Activated CD8-positive, alpha-beta memory T cell treated with anti-CD3 and anti-CD28 coated beads for 48 hours (primary cell): Measurements from ENCODE around the gene CAPZB.
A peak's percentile ranks its signal among the peaks of the same experiment; 100 is the strongest.
"Not testable (repeated sequence)": the region's sequence is repeated elsewhere in the genome, so short reads cannot be mapped to it uniquely, and the experiment has no call there.

Experiments
- DNase-seq, 3 experiments: peaks; one replicate each; pipeline ENCODE4 v3.0.0-alpha.2; 2020; ENCODE audit warnings: low read depth in 2 of 3, low spot score in 2 of 3

Gene CAPZB

DNA sequence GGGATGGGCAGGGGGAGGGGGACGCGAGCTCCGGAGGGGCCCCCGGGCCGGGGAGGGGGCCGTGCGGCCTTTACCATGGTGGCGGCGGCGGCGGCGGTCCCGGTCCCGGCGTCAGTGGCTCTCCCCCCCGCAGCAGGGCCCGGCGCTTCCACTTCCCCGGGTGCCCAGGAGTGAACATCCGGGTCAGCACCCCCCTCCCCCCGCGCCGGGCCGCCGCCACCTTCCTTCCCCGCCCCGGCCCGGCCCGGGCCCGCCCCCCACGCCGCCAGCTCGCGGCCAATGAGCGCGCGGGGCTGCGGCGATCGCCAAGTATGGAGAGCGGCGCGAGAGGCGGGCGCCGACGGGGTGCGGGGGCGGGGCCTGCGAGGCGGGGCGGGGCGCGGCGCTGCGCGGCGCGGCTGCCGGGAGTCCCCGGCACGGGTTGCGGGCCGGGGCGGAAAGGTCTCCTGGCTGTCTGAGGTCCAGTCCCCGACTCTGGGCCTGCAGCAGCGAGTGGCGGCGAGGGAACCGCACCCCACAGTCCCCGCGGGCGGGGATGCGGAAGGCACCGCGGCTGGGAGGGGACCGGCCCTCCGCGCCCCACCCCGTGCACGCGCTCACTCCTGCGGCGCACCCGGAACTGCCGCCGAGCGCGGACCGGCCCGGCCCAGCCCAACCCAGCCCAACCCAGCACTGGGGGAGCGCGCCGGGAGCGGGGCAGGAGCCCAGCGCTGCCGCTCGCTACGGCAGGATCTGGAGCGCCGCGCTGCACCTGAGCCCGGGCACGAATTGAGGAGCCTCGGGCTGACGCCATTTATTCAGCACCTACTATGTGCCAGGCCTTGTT lies at the start of gene CAPZB:
Gene CAPZB, minus strand, starts transcription at position 178 of the 826 bp plus-strand sequence. Its CDS starts 101 bp downstream, at position 77.
- peak; percentile 82 to 92 (median 83) for DNase-seq

DNA sequence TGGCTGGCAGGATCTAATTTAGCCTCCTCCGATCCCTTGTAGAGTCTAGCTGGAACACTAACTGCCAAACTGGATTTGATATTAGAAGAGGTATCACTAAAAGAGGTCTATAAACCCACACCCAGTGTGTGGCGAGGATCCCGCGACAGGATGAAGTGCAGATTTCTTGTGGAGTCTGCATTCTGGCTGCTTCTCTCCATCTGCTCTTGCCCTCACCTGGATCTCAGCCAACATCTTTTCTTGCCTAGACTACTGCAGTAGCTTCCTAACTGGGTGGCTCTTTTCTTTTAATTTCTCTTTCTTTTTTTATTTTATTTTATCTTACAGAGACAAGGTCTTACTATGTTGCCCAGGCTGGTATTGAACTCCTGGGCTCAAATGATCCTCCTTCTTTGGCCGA lies 48.9 kb upstream of the CAPZB start:
- no peak for DNase-seq

DNA sequence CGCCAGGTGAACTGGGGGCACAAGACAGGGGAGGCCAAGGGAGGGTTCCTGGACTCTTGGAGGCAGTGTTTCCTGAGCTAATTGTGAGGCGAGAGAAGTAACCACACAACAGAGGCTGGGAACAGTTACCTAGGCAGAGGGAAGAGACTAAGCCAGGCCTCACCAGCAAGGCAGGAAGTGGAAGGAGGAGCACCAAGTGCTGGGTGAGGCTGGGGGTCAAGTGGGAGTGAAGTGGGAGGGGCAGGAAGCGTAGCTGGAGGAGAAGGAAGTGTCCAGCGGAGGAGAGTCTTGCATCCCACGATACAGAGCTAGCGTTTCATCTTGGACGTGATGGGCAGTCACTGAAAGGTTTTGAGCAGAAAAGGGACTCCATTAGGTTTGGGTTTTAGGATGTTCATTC lies 48.3 kb upstream of the CAPZB start:
- DNase-seq, result no peak

DNA sequence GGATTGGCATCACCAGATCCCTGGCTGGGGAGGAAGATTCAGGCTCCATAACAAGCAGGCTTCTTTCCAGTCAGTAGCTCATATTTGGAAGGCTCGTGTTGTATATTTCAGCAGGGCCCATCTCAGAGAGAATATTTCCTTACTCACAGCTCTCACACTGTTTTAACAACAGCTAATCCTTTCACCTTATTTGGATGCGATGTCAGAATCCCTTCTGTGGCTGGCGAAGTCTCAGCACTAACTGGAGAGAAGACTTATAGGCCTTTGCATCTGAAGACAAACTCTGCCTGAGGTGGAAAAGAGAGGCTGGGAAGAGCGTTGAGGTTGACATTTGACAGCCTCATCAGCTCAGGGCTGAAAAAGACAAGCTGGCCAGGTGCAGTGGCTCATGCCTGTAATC lies 47.2 kb upstream of the CAPZB start:
- no peak for DNase-seq

DNA sequence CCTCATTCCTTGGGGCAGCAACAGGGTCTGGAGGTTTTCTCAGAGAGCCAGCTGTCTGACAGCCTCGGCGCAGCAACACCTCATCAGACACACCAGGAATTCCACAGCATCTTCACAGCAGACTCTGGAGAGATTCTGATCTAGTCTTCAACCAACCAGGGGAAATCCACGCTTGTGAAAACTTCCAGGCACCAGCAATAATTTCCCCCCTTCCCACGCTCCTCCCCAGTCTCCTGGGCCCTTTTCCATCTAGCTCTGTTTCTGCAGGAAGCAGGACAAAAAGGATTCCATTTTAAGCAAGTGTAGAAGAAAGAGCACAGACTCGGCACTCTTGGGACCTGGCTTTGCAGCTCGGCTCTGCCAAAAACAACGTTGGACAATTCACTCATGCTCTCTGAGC lies 44.3 kb upstream of the CAPZB start:
- DNase-seq, result no peak

DNA sequence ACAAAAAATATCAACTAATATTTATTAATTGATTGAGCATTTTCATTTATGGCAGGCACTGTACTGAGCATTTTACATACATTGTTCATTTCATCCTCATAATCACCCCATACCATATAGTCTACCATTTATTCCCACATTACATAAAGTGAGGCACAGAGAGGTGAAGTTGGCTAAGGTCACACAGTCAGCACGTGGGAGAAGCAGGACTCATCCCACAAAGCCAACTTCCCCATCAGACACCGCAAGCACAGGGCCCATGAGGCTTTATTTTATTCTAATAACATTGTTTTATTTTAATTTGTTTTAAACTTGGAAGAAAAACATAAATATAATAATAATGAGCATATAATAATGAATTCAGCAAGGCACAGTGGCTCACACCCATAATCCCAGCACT lies 43.1 kb upstream of the CAPZB start:
- no peak for DNase-seq

DNA sequence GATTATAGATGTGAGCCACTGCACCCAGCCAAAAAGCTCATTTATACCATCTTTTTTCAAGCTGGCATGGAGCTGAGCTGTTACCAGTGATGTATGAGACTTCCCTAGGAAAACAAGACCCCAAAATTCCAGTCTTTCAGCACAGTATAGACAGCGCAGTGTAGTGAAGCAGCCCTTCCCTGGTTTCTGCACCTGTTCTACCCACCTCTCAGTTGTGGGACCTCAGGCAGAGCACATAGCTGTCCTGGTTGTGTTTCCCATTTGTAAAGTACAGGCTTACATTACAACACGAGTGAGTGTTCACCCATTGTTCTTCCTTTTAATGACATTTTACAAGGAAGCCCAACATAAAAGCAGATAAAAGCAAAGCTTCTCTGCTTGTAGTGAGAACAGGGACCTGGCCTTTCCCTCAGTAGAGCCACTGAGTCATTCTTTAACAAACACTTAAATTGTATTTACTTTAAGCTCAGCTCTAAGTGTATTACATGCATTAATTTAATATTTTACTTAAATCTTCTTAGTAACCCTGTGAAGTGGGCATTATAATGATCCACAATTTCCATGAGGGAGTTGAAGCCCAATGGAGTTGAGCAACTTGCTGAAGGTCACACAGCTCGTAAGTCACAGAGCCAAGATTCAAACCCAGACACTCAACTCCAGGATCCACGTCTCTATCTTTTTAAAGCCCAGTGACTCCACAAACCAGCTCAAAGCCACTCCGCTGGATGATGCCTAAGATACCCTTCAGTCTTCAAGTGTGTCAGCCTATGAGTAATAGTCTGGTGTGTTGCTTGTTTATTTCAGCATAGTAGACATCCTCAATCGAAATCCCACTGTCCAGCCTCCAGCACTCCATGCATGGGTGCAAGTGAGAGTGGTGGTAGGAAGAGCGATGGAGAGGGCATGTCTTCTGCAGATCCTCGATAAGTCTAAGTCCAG lies 40.5 kb upstream of the CAPZB start:
- DNase-seq, result no peak

DNA sequence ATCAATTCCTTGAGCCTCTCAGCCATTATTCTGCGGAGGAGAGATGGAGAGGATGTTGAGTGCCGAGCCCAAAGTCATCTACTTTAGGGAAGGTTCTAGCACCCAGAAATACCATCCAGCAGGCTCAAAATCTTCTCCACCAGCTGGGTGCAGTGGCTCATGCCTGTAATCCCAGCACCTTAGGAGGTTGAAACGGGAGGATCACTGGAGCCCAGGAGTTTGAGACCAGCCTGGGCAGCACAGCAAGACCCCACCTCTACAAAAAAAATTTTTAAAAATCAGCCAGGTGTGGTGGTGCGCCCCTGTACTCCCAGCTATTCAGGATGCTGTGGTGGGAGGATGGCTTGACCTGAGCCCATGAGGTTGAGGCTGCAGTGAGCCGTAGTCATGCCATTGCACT lies 39.5 kb upstream of the CAPZB start:
- DNase-seq, result no peak

DNA sequence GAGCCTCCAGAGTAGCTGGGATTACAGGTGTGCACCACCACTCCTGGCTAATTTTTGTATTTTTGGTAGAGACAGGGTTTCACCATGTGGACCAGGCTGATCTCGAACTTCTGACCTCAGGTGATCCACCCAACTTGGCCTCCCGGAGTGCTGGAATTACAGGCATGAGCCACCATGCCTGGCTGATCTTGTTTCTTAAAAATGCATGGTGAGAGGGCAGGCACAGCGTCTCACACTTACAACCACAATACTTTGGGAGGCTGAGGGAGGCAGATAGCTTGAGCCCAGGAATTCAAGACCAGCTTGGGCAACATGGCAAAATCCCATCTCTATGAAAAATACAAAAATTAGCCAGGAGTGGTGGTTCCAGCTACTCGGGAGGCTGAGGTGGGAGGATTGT lies 37.2 kb upstream of the CAPZB start:
- DNase-seq, result not testable (repeated sequence)

DNA sequence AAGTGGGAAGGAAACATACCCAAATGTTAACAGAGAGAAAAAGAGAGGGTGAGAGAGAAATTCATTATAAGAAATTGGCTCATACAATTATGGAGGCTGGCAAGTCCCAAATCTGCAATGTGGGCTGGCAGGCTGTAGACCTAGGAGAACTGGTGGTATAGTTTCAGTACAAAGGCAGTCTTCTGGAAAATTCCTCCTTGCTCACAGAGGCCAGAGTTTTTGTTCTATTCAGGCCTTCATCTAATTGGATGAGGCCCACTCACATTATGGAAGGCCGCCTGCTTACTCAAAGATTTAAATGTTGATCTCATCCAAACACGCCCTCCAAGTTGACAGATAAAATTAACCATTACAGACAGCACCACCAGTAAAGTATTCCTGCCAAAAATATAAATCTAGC lies 36.1 kb upstream of the CAPZB start:
- no peak for DNase-seq

DNA sequence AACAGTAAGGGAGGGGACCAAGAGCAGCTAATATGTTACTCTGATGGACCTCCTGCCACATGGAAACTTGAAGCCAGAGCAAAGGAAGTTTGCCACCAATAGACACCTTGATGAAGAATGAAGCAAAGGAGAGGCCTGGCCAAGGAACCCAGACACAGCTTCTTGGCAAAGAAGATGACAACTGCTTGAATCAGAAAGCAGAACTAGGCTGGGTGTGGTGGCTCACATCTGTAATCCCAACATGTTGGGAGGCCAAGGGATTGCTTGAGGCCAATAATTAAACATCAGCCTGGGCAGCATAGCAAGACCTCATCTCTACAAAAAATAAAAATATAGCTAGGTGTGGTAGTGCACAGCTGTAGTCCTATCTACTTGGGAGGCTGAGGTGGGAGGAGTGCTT lies 31.7 kb upstream of the CAPZB start:
- no peak for DNase-seq

DNA sequence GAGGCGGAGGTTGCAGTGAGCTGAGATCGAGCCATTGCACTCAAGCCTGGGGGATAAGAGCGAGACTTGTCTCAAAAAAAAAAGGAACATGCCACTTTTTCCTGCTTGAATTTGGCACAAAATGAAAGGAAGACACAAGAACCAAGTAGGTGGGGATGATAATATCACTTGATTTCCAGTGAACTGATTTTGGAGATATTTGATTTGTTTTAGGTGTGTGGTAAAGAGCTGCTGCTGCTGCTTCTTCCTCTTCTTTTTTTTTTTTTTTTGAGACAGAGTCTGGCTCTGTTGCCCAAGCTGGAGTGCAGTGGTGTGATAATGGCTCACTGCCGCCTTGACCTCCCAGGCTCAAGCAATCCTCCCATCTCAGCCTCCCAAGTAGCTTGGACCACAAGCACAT lies 29.9 kb upstream of the CAPZB start:
- DNase-seq, result no peak

DNA sequence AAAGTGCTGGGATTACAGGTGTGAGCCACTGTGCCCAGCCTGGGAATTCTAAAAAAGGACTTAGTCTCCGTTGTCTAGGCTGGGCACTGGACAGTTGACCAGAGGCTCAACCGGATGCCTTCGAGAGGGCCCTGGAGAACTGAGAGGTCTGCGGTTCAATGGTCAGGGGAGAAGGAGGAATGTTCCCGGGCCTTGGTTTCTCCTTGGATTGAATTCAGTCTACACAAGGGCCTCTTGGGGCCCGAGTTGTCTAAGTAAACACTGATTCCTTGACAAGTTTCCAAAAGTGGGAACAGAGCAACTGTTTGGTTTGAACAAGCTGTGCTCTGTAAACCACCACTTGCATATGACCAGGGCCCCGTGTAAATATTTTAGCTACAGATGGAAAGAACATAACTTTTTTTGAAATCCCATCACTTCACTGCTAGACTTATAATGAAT lies 29.1 kb upstream of the CAPZB start:
- DNase-seq, result no peak

DNA sequence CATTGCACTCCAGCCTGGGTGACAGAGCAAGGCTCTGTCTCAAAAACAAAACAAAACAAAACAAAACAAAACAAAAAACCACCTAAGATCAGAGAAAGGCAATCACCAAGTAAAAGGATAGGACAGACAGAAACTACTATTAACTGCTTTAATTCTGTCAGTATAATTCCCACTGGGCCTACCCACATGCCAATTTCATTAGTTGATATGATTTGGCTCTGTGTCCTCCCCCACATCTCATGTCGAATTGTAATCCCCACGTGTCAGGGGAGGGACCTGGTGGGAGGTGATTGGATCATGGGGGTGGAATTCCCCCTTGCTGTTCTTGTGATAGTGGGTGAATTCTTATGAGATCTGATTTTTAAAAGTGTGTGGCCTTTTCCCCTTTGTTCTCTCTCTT lies 27.2 kb upstream of the CAPZB start:
- DNase-seq, result no peak

DNA sequence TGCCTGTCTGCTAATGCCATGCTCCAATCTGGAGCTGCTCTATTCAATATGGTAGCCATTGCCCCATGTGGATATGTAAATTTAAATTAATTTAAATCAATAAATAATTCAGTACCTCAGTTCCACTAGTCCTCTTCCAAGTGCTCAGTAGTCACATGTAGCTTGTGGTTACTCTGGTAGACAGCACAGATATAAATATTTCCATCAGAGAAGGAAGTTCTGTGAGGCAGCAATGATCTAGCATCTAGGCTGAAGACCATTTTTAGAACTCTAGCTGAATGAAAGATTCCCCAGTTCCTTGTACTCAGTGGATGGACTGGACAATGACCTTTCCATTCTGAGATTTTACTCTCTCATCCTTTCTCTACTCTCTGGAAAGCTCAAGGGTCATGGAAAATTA lies 25.8 kb upstream of the CAPZB start:
- no peak for DNase-seq

DNA sequence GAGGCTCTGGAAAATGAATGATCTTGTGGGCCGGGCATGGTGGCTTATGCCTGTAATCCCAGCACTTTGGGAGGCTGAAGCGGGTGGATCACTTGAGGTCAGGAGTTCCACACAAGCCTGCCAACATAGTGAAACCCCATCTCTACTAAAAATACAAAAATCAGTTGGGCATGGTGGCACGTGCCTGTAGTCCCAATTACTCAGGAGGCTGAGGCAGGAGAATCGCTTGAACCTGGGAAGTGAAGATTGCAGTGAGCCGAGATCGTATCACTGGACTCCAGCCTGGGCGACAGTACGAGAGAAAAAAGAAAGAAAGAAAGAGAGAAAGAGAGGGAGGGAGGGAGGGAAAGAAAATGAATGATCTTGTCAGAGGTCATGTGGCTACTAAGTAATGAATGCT lies 24.3 kb upstream of the CAPZB start:
- DNase-seq, result not testable (repeated sequence)

DNA sequence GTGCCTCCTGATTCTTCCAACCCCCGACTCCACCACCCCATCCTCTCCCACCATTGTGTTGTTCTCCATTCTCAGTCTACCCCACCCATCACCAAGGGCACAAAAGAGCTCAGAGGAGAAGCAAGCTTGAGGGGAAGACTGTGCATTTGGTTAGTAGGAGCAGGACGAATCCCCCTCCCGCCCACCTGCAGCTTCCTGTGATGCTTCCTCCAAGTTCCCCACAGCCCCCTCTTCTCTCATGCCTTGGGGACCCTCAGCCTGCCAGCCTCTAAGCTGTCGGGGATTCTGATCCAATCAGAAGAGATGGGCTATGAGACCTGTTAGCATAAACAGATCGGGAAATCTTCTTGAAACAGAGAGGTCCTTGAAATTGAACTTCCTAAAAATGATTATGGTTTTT lies 22.2 kb upstream of the CAPZB start:
- no peak for DNase-seq

DNA sequence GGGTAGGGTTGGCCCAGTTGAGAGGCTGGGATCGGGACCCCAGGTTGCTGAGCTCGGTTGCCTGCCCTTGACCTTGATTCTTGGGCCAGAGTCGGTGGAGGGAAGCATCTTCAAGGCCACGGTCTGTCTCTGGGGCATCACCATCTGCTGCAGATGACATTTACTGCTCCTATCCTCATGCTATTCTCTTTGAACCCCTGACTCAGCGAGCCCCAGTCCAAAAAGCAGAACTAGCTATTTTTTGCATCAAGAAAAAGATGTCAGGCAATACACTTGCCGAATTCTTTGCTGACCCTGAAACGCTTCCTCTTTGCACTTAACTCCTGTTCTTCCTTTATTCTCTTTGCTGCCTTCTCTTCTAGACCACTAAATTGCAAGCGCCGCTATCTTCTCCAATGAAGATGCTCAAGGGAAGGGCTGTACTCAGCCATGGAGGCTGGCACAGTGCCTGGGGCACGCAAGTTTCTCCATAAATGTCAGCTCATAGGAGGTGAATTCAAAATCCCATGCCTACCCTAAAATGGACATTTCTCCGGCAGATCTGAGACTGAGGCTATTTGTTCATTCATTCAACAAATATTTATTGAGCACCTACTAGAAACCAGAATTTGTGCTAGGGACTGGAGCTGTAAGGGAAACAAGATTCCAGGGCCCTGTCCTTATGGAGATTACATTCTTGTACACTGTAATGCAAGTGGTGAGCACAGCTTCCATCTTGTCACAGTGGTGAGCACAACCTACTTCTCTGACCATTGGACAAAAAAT lies 20.5 kb upstream of the CAPZB start:
- DNase-seq, result no peak

DNA sequence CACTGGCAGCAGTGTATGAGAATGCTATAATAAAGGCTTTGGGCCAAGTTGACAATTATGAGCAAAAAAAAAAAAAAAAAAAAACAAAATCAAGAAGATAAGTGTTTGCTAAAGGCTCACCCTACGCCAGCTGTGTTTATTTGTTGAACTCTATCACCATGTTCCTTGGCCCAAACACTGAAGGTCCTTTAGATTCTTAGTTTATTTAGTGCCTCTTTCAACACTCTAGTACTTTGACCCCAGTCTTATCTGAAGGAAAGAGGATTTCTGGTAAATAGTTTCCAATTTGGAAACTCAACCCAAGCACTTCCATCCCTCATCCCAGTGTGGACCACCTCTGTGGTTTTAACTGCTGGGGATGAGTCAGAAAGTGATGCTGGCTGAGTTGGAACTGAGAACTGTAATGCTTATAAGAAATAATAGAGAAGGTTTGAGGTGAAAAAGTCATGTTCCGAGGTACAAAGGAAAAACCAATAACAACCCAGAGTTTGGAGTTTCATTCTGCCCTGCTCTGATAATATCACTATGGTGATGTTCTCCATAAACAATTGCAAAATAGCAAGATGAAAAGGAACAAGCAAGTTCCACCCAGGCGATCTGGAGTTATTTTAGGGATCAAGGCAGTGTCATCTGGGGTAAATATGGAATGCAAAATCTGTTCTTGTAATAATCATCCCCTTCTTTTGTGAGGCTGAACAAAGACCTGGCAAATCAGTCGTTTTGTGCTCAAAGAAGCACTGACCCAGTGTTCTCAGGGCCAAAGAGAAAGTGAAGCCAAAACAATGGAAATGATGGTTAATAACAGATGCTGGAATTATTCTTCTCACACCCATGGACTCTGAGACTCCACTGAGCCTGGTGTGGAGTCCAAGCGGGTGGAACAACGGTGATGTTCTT lies 19.7 kb upstream of the CAPZB start:
- no peak for DNase-seq

DNA sequence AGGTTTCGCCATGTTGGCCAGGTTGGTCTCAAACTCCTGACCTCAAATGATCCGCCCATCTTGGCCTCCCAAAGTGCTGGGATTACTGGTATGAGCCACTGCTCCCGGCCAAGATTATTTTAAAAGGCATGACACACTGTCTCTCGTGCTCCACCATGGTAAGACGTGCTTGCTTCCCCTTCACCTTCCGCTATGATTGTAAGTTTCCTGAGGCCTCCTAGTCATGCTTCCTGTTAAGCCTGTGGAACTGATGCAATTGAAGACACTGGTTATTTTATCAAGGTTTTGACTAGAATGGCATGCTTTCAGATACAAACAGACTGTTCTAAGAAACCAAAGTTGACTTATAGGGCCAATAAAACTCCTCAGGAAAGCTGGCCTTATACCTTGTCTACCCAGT lies 16.9 kb upstream of the CAPZB start:
- not testable (repeated sequence) for DNase-seq
